ENCODE data around the gene PRPH.

GRCh38 chr12:49334226-49334625, 39.3 kb downstream of the PRPH start:
- TF ChIP-seq, protein P1, sequence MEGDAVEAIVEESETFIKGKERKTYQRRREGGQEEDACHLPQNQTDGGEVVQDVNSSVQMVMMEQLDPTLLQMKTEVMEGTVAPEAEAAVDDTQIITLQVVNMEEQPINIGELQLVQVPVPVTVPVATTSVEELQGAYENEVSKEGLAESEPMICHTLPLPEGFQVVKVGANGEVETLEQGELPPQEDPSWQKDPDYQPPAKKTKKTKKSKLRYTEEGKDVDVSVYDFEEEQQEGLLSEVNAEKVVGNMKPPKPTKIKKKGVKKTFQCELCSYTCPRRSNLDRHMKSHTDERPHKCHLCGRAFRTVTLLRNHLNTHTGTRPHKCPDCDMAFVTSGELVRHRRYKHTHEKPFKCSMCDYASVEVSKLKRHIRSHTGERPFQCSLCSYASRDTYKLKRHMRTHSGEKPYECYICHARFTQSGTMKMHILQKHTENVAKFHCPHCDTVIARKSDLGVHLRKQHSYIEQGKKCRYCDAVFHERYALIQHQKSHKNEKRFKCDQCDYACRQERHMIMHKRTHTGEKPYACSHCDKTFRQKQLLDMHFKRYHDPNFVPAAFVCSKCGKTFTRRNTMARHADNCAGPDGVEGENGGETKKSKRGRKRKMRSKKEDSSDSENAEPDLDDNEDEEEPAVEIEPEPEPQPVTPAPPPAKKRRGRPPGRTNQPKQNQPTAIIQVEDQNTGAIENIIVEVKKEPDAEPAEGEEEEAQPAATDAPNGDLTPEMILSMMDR (IDR thresholded peaks at IDR 0.05), result no peak
- no peak for TF ChIP-seq POLR2A (IDR thresholded peaks at IDR 0.05)
